Measurements from ENCODE around the gene ZDHHC14. TPM values are rescaled to one million over a fixed set of nuclear protein-coding genes. Genes with fewer than 3 reads are reported as not detected.

ZDHHC14 gene
- total and polyA plus RNA-seq, 8 donors, result 3.4 to 25.7 (median 7.4) TPM

GRCh38 chr6:157681041-157681650, 300.2 kb downstream of the ZDHHC14 start:
- peak in 1 of 2 donors; percentile 53 for DNase-seq
- Histone ChIP-seq H3K27ac (no peak overlapping the region), H3K36me3 (no peaks in the 10 kb centered on the region), H3K9me3 (no peaks in the 10 kb centered on the region), H3K4me1 (peaks cover 0 to 12% (median 5%) of the 10 kb centered on the region in 4 donors), H3K27me3 (no peaks in the 10 kb centered on the region), H3K4me3 (no peak overlapping the region)
- no peak for TF ChIP-seq CTCF (IDR thresholded peaks at IDR 0.05)
- no peak for TF ChIP-seq POLR2AphosphoS5 (IDR thresholded peaks at IDR 0.05)
- no peak for TF ChIP-seq EP300 (IDR thresholded peaks at IDR 0.05)
- no peak for TF ChIP-seq POLR2A (IDR thresholded peaks at IDR 0.05)
- WGBS, 5 donors, result 81 to 85% (median 85%) methylated on average over 18 of the region's 18 CpGs
- intact Hi-C loops (cut with DNase I; ENCODE audit: low total_unique reads), result no loop called here

- no peak for DNase-seq
- Histone ChIP-seq H3K4me3 (no peak overlapping the region), H3K27me3 (no peaks in the 10 kb centered on the region), H3K27ac (peak overlapping the region in 2 of 5 donors; percentile 16 to 26), H3K9me3 (no peaks in the 10 kb centered on the region), H3K36me3 (no peaks in the 10 kb centered on the region), H3K4me1 (peaks cover 0 to 12% (median 5%) of the 10 kb centered on the region in 4 donors)
- TF ChIP-seq CTCF (IDR thresholded peaks at IDR 0.05), result no peak
- no peak for TF ChIP-seq POLR2AphosphoS5 (IDR thresholded peaks at IDR 0.05)
- no peak for TF ChIP-seq POLR2A (IDR thresholded peaks at IDR 0.05)
- no peak for TF ChIP-seq EP300 (IDR thresholded peaks at IDR 0.05)
- WGBS, 5 donors, result 56 to 70% (median 63%) methylated on average over 7 of the region's 7 CpGs
- intact Hi-C loops (cut with DNase I; ENCODE audit: low total_unique reads), result no loop called here
Measured at GRCh38 chr6:157682856-157683481, 302.0 kb downstream of the ZDHHC14 start.

DNA sequence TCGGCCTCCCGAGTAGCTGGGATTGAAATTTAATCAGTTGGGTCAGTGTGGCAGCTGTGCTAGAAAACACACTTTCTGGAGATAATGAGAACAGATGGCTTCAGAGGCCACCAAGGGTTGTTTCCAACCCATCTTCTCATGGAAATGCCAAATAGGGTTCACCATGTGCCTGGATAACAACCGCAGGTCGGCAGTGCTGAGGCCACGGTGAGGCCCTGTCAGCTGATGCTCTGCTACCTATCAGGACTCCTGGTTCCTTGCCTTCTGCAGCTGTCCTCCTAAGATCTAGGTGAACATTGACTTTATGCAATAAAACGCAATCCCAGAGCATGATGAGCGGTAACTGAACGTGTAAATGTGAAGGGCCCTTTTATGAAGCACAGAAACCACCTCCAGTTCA, 302.7 kb downstream of the ZDHHC14 start:
- H3K9me3 ChIP-seq, result no peaks in the 10 kb centered on the region
- no peak for TF ChIP-seq POLR2AphosphoS5 (IDR thresholded peaks at IDR 0.05)
- no peak for TF ChIP-seq CTCF (IDR thresholded peaks at IDR 0.05)
- TF ChIP-seq POLR2A (IDR thresholded peaks at IDR 0.05), result no peak
- no peak for TF ChIP-seq EP300 (IDR thresholded peaks at IDR 0.05)
- H3K36me3 ChIP-seq, result no peaks in the 10 kb centered on the region
- no peak overlapping the region for H3K4me3 ChIP-seq
- no peak for DNase-seq
- WGBS, 5 donors, result 84 to 93% (median 86%) methylated on average over 8 of the region's 8 CpGs
- H3K4me1 ChIP-seq, result peaks cover 3 to 19% (median 8%) of the 10 kb centered on the region in 4 donors
- no peaks in the 10 kb centered on the region for H3K27me3 ChIP-seq
- no peak overlapping the region for H3K27ac ChIP-seq
- intact Hi-C loops (cut with DNase I; ENCODE audit: low total_unique reads), result no loop called here

DNA sequence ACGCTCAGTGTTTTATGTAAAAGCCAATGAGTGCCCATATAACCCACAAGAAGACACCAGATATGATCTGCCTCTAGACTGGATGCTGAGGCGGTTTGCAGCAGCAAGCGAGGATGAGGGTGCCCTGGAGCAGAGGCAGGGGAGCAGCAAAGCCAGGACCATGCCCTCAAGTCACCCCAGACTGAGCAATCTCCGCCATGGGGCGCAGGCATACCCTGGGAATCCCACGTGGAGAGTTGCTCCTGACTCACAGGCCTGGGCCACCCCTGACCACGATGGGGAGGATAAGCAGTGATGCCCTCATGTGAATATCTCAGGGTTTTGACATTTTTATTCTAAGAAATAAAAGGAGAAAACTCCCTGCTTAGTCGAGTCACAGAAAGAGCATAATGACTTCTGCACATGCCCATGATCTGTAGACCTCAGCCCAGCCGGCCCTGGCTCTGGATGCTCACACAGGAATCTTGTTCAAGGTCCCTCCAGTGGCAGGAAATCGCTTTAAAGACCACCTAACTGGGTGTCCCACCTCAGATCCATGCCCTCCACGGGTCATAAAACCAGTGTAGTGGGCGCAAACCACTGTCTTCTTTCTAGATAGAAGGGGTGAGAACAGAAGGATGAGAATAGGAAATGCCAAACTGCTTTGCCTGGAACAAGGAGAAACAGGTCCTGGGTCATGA, 303.8 kb downstream of the ZDHHC14 start:
- intact Hi-C loops (cut with DNase I; ENCODE audit: low total_unique reads), result no loop called here
- H3K27me3 ChIP-seq, result peaks cover 0 to 4% (median 0%) of the 10 kb centered on the region in 3 donors
- 82 to 87% (median 84%) methylated on average over 12 of the region's 12 CpGs for WGBS, 5 donors
- no peak for TF ChIP-seq CTCF (IDR thresholded peaks at IDR 0.05)
- TF ChIP-seq POLR2AphosphoS5 (IDR thresholded peaks at IDR 0.05), result no peak
- TF ChIP-seq POLR2A (IDR thresholded peaks at IDR 0.05), result no peak
- TF ChIP-seq EP300 (IDR thresholded peaks at IDR 0.05), result no peak
- peaks cover 10 to 27% (median 15%) of the 10 kb centered on the region in 4 donors for H3K4me1 ChIP-seq
- H3K36me3 ChIP-seq, result no peaks in the 10 kb centered on the region
- no peak overlapping the region for H3K4me3 ChIP-seq
- DNase-seq, result no peak
- no peaks in the 10 kb centered on the region for H3K9me3 ChIP-seq
- H3K27ac ChIP-seq, result no peak overlapping the region
